K562 (cell line): ENCODE results near the gene CD300A. TPM values are rescaled to one million over a fixed set of nuclear protein-coding genes. Genes with fewer than 3 reads are reported as not detected.
A peak's percentile ranks its signal among the peaks of the same experiment; 100 is the strongest.

Source experiments
- ATAC-seq: fragments of 200-7000 bp; cut with Tn5 transposase; 3 replicates; pipeline ENCODE4 v1.9.1; 2020; ENCODE audit warnings: moderate library complexity
- BruUV-seq: library from RNA; stranded (reverse); fragments of 400-500 nt; replicated peaks from 2 replicates; lab custom pipeline; 2021; lab: Mats Ljungman, UMichigan
- CTCF ChIA-PET: fragments of 300-600 bp; formaldehyde crosslinking; extraction: SDS; loops from one replicate; lab custom pipeline; 2021; ENCODE audit warnings: low intra/inter-chr PET ratio; lab: Yijun Ruan, JAX
- POLR2A ChIA-PET: fragments of 300-600, 350-650 bp; sonication (Branson Sonifier 250); formaldehyde crosslinking; extraction: SDS; loops from one replicate; lab custom pipeline; 2021; ENCODE audit warnings: antibody characterized with exemption, inconsistent platforms; lab: Yijun Ruan, JAX
- DNase-seq, 4 experiments: peaks; one replicate each; pipeline versions ENCODE4 v3.0.0 to v3.0.0-alpha.2; 2011 to 2018; ENCODE audit warnings: low spot score in 3 of 4, mixed read lengths in 3 of 4; ENCODE audit errors: extremely low read depth in 1 of 4
- FAIRE-seq: peaks from 2 replicates; lab custom pipeline; 2011; peaks lifted over from hg19 to GRCh38; lab: Jason Lieb, UNC
- H2AFZ ChIP-seq: 2 replicates; pipeline ENCODE4 v1.6.0; 2011; ENCODE audit warnings: low read depth, low read length, control low read depth, inconsistent platforms
- H3K27ac ChIP-seq: fragments of 200-600 bp; 3 replicates; pipeline ENCODE4 v1.8.0; 2011; ENCODE audit warnings: low read depth, mild to moderate bottlenecking, control low read depth, inconsistent platforms, low read length, moderate library complexity, mixed read lengths; ENCODE audit errors: extremely low read depth
- H3K27me3 ChIP-seq, 2 experiments: fragments of 300-600 bp in 1 of 2; 2 replicates in 1 of 2; 3 replicates in 1 of 2; pipeline versions ENCODE4 v1.6.0 to v1.8.0; 2011; ENCODE audit warnings: inconsistent platforms in 2 of 2, low read length in 2 of 2, mild to moderate bottlenecking in 1 of 2, mixed read lengths in 1 of 2, moderate library complexity in 1 of 2; ENCODE audit not compliant: control insufficient read depth in 2 of 2, insufficient read depth in 2 of 2
- H3K36me3 ChIP-seq: fragments of 300-600 bp; 3 replicates; pipeline ENCODE4 v1.8.0; 2011; ENCODE audit warnings: mild to moderate bottlenecking, low read length, inconsistent platforms; ENCODE audit not compliant: control insufficient read depth, insufficient read depth
- H3K4me1 ChIP-seq, 2 experiments: fragments of 200-600 bp in 1 of 2; replicated peaks in 1 of 2; 2 replicates in 1 of 2; 3 replicates in 1 of 2; pipeline versions ENCODE4 v1.5.1 to v1.8.0; 2011; ENCODE audit warnings: inconsistent platforms in 2 of 2, low read length in 2 of 2, mild to moderate bottlenecking in 1 of 2, mixed read lengths in 1 of 2, moderate library complexity in 1 of 2; ENCODE audit not compliant: control insufficient read depth in 2 of 2, insufficient read depth in 2 of 2
- H3K4me2 ChIP-seq: 2 replicates; pipeline ENCODE4 v1.6.1; 2011; ENCODE audit warnings: low read length, control low read depth, inconsistent platforms, mixed read lengths; ENCODE audit not compliant: insufficient read depth
- H3K4me3 ChIP-seq: fragments of 200-600 bp; sonication (generic), shearing (Covaris generic); 2 replicates; pipeline ENCODE4 v1.5.1; 2016; ENCODE audit warnings: control low read depth, inconsistent platforms
- H3K79me2 ChIP-seq: fragments of 200-600 bp; 3 replicates; pipeline ENCODE4 v1.8.0; 2011; ENCODE audit warnings: low read length, inconsistent platforms; ENCODE audit not compliant: control insufficient read depth, insufficient read depth
- H3K9ac ChIP-seq, 2 experiments: 2 replicates each; pipeline versions ENCODE4 v1.6.0 to v1.6.1; 2011; ENCODE audit warnings: low read depth in 2 of 2, low read length in 2 of 2, control low read depth in 1 of 2, inconsistent platforms in 1 of 2, mild to moderate bottlenecking in 1 of 2, mixed read lengths in 1 of 2; ENCODE audit not compliant: insufficient read depth in 1 of 2
- H3K9me1 ChIP-seq: one replicate; pipeline ENCODE4 v1.6.0; 2011; ENCODE audit warnings: inconsistent platforms, mild to moderate bottlenecking, low read length, moderate library complexity; ENCODE audit not compliant: control insufficient read depth, insufficient read depth
- H3K9me3 ChIP-seq: replicated peaks from 2 replicates; pipeline ENCODE4 v1.5.1; 2011; ENCODE audit warnings: low read depth, low read length, inconsistent platforms; ENCODE audit not compliant: control insufficient read depth, insufficient read depth
- H4K20me1 ChIP-seq: replicated peaks from 2 replicates; pipeline ENCODE4 v1.6.1; 2011; ENCODE audit warnings: low read length, inconsistent platforms, mixed read lengths; ENCODE audit not compliant: control insufficient read depth, insufficient read depth
- KDM4B ChIP-seq, 2 experiments: fragments of 450-650 bp in 1 of 2; sonication (generic) in 1 of 2; IDR thresholded peaks; 2 replicates each; pipeline ENCODE4 v1.6.1; 2016 to 2017; ENCODE audit warnings: borderline replicate concordance in 2 of 2, antibody characterized with exemption in 1 of 2, low read depth in 1 of 2, mild to moderate bottlenecking in 1 of 2
- MAFF ChIP-seq: IDR thresholded peaks from 2 replicates; pipeline ENCODE4 v1.6.1; 2012; ENCODE audit warnings: low read length, improper control_type of control experiment
- MAFK ChIP-seq: IDR thresholded peaks from 2 replicates; pipeline ENCODE4 v1.6.1; 2011; ENCODE audit warnings: low read length, improper control_type of control experiment
- MITF ChIP-seq: IDR thresholded peaks from 2 replicates; pipeline ENCODE4 v1.6.1; 2014; ENCODE audit warnings: antibody characterized with exemption
- NFE2L1 ChIP-seq: fragments of 450-650 bp; IDR thresholded peaks from 2 replicates; pipeline ENCODE4 v1.6.1; 2016; ENCODE audit warnings: missing genetic modification characterization, low read depth, mild to moderate bottlenecking, missing compliant biosample characterization, moderate library complexity, borderline replicate concordance
- TCF7L2 ChIP-seq: fragments of 150-350 bp; IDR thresholded peaks from 2 replicates; pipeline ENCODE4 v1.6.1; 2016; ENCODE audit warnings: low read depth, mild to moderate bottlenecking, low read length, moderate library complexity
- ZNF316 ChIP-seq: fragments of 450-650 bp; IDR thresholded peaks from 2 replicates; pipeline ENCODE4 v1.6.1; 2016
- ZNF592 ChIP-seq: fragments of 450-650 bp; IDR thresholded peaks from 2 replicates; pipeline ENCODE4 v1.6.1; 2017; ENCODE audit warnings: antibody characterized with exemption, mild to moderate bottlenecking
- ZNF696 ChIP-seq: fragments of 250-450 bp; sonication (Bioruptor Pico); conservative IDR thresholded peaks from 2 replicates; pipeline ENCODE4 v1.4.0; 2020; ENCODE audit warnings: mild to moderate bottlenecking, moderate library complexity
- whole genome bisulfite sequencing: fragments of 100-300 bp; shearing (Covaris generic); methylation state at CpG from one replicate; pipeline ENCODE4 v1.1.6; 2016; ENCODE audit warnings: low coverage, mixed read lengths; ENCODE audit not compliant: insufficient coverage; ENCODE audit errors: missing lambda C conversion rate; 5-methylcytosine and 5-hydroxymethylcytosine counted together
- in situ Hi-C: fragments of 300-500 bp; cut with MboI; formaldehyde crosslinking; loops from 4 replicates; pipeline ENCODE4 v1.15.0; 2018; ENCODE audit warnings: inconsistent platforms, mixed read lengths
- intact Hi-C: fragments of 100-400 bp; cut with micrococcal nuclease; formaldehyde crosslinking; loops from 2 replicates; pipeline ENCODE4 v1.14.2; 2022
- polyA plus RNA-seq, 8 experiments: library from polyadenylated mRNA; depleted of rRNA in 4 of 8; stranded (reverse) in 5 of 8; unstranded in 3 of 8; fragments of >200 nt; fragmentation: Nextera tagmentation in 2 of 8; fragmentation: Illumina TruSeq in 1 of 8; extraction: Ambion mirVana in 2 of 8; extraction: Trizol in 1 of 8; gene quantifications; 2 replicates each; pipeline versions ENCODE4 v1.2.1 to v1.2.3, GENCODE V29; 2011 to 2014; ENCODE audit warnings: inconsistent platforms in 1 of 8, missing spikeins in 1 of 8
- total RNA-seq, 7 experiments: library from RNA; depleted of rRNA in 6 of 7; stranded (reverse); fragments of >200 nt in 6 of 7; fragmentation: Illumina TruSeq in 2 of 7; extraction: Trizol in 2 of 7; gene quantifications; 2 replicates each; pipeline versions ENCODE4 v1.2.1 to v1.2.3, GENCODE V29; 2011 to 2021; ENCODE audit warnings: low replicate concordance in 1 of 7

The CD300A gene
- total and polyA plus RNA-seq, 9 of the 15 experiments (the other 6 are each of a cell fraction or from before 2014, with no cell fraction given): 0.21 to 1.7 (median 0.41) TPM; not detected in 1

- TF ChIP-seq ZNF696 (CRISPR knock-in tag) (no peak), MAFK (peak; percentile 90; the same call in 1 of the 2 replicates), MAFF (peak; percentile 73), MITF (no peak), ZNF316 (peak; percentile 91), ZNF592 (no peak), NFE2L1 (tag) (no peak), TCF7L2 (no peak), KDM4B (IDR thresholded peaks at IDR 0.05; ENCODE audit: borderline replicate concordance in 2 of 2, low read depth in 1 of 2) (no peak)
- Histone ChIP-seq H3K4me2 (no peak overlapping the region), H3K9me1 (no peaks in the 10 kb centered on the region), H3K79me2 (no peaks in the 10 kb centered on the region), H2AFZ (peak overlapping the region; percentile 74; the same call in 1 of the 2 replicates), H3K9ac (no peak overlapping the region; a peak in 1 of 4 replicates), H3K27me3 (peaks cover 14 to 36% of the 10 kb centered on the region in 2 experiments; a peak in 4 of 5 replicates), H3K27ac (no peak overlapping the region), H3K9me3 (0 out of 2 replicates have a peak, but pooled peaks cover 1% of the 10 kb centered on the region), H3K4me1 (peaks cover 7 to 30% of the 10 kb centered on the region in 2 experiments; a peak in 3 of 5 replicates), H3K36me3 (no peaks in the 10 kb centered on the region), H3K4me3 (no peak overlapping the region), H4K20me1 (no peaks in the 10 kb centered on the region)
- WGBS: 51% methylated on average over 7 of the region's 8 CpGs
- no peak for ATAC-seq
- BruUV-seq: no TSS peak
- in situ Hi-C loops (no loop called here), intact Hi-C loops (no loop called here)
- CTCF ChIA-PET: interaction anchor here (0.6 kb wide), 1 partner anchor 522 kb away, joined by 3 read pairs; no protein-coding TSS in a partner anchor
- no peak for FAIRE-seq
- POLR2A ChIA-PET: interaction anchor here (0.6 to 1.2 kb wide), 6 partner anchors 8 to 324 kb away, joined by 3 to 4 read pairs (median 3); no protein-coding TSS in a partner anchor
- no peak for DNase-seq
Measured at GRCh38 chr17:74443516-74444296, 22.7 kb upstream of the CD300A start.
